ENCODE results near the gene LGALS12. TPM values are rescaled to one million over a fixed set of nuclear protein-coding genes. Genes with fewer than 3 reads are reported as not detected.

The LGALS12 gene
- total RNA-seq, 3 donors from 2014 or later (not counting 1 experiment from before 2014, with no cell fraction given): 0.23 to 1.8 (median 0.38) TPM

- no peaks in the 10 kb centered on the region for H3K4me1 ChIP-seq (ENCODE audit: control insufficient read depth, insufficient read depth, low read length)
- H3K27me3 ChIP-seq (ENCODE audit: control insufficient read depth, insufficient read depth, low read length): no peaks in the 10 kb centered on the region
- no peak overlapping the region for H3K4me3 Mint-ChIP-seq
- no peaks in the 10 kb centered on the region for H3K27me3 Mint-ChIP-seq (ENCODE audit: low read depth in 2 of 2)
- intact Hi-C loops (cut with micrococcal nuclease): no loop called here
- no peaks in the 10 kb centered on the region for H3K36me3 ChIP-seq (ENCODE audit: control insufficient read depth, insufficient read depth, low read length)
- H3K27ac Mint-ChIP-seq: no peak overlapping the region
- H3K4me1 Mint-ChIP-seq: peaks cover 0 to 8% of the 10 kb centered on the region in 2 donors
- no peak overlapping the region for H3K27ac ChIP-seq (ENCODE audit: low read length)
- H3K9me3 Mint-ChIP-seq: no peaks in the 10 kb centered on the region
- no peaks in the 10 kb centered on the region for H3K36me3 Mint-ChIP-seq
- no peaks in the 10 kb centered on the region for H3K9me3 ChIP-seq (ENCODE audit: control insufficient read depth, insufficient read depth, low read length)
- no peak overlapping the region for H3K4me3 ChIP-seq (ENCODE audit: low read length)
- 91% methylated on average over 7 of the region's 7 CpGs for WGBS (ENCODE audit: insufficient coverage)
- no peak for DNase-seq
- ATAC-seq: no peak
- TF ChIP-seq CTCF (IDR thresholded peaks at IDR 0.05): no peak
These were observed 6.9 kb downstream of the LGALS12 start for GRCh38 chr11:63512816-63513215.

GRCh38 chr11:63516109-63516508 is 10.2 kb downstream of the LGALS12 start:
- Histone ChIP-seq H3K27ac (ENCODE audit: low read length) (no peak overlapping the region), H3K36me3 (ENCODE audit: control insufficient read depth, insufficient read depth, low read length) (no peaks in the 10 kb centered on the region), H3K27me3 (ENCODE audit: control insufficient read depth, insufficient read depth, low read length) (no peaks in the 10 kb centered on the region), H3K4me1 (ENCODE audit: control insufficient read depth, insufficient read depth, low read length) (peaks cover 5% of the 10 kb centered on the region), H3K4me3 (ENCODE audit: low read length) (no peak overlapping the region), H3K9me3 (ENCODE audit: control insufficient read depth, insufficient read depth, low read length) (no peaks in the 10 kb centered on the region)
- TF ChIP-seq CTCF (IDR thresholded peaks at IDR 0.05): no peak
- Mint-ChIP-seq H3K4me3 (no peak overlapping the region), H3K9me3 (no peaks in the 10 kb centered on the region), H3K4me1 (peaks cover 9 to 23% of the 10 kb centered on the region in 2 donors), H3K27ac (no peak overlapping the region), H3K36me3 (no peaks in the 10 kb centered on the region), H3K27me3 (ENCODE audit: low read depth in 2 of 2) (no peaks in the 10 kb centered on the region)
- DNase-seq (no peak), ATAC-seq (no peak)
- 94% methylated on average over 6 of the region's 6 CpGs for WGBS (ENCODE audit: insufficient coverage)
- intact Hi-C loops (cut with micrococcal nuclease): no loop called here

GRCh38 chr11:63517156-63517555 is 11.3 kb downstream of the LGALS12 start:
- H3K27me3 ChIP-seq (ENCODE audit: control insufficient read depth, insufficient read depth, low read length): no peaks in the 10 kb centered on the region
- Mint-ChIP-seq H3K4me3 (no peak overlapping the region), H3K9me3 (no peaks in the 10 kb centered on the region), H3K27me3 (ENCODE audit: low read depth in 2 of 2) (no peaks in the 10 kb centered on the region), H3K27ac (peak overlapping the region in 1 of 2 donors; percentile 83), H3K4me1 (peaks cover 9 to 23% of the 10 kb centered on the region in 2 donors), H3K36me3 (no peaks in the 10 kb centered on the region)
- no peaks in the 10 kb centered on the region for H3K9me3 ChIP-seq (ENCODE audit: control insufficient read depth, insufficient read depth, low read length)
- no peak overlapping the region for H3K4me3 ChIP-seq (ENCODE audit: low read length)
- peaks cover 5% of the 10 kb centered on the region for H3K4me1 ChIP-seq (ENCODE audit: control insufficient read depth, insufficient read depth, low read length)
- 95% methylated on average over 3 of the region's 5 CpGs for WGBS (ENCODE audit: insufficient coverage)
- TF ChIP-seq CTCF (IDR thresholded peaks at IDR 0.05): no peak
- H3K27ac ChIP-seq (ENCODE audit: low read length): no peak overlapping the region
- DNase-seq (no peak), ATAC-seq (no peak)
- intact Hi-C loops (cut with micrococcal nuclease): no loop called here
- no peaks in the 10 kb centered on the region for H3K36me3 ChIP-seq (ENCODE audit: control insufficient read depth, insufficient read depth, low read length)

GRCh38 chr11:63518548-63518947 is 12.7 kb downstream of the LGALS12 start:
- H3K4me1 Mint-ChIP-seq: peaks cover 9 to 23% of the 10 kb centered on the region in 2 donors
- H3K4me3 Mint-ChIP-seq: peak overlapping the region; percentile 29
- no peaks in the 10 kb centered on the region for H3K36me3 Mint-ChIP-seq
- no CpG with 5 or more reads among the region's 1 CpG for WGBS (ENCODE audit: insufficient coverage)
- TF ChIP-seq CTCF (IDR thresholded peaks at IDR 0.05): no peak
- DNase-seq: peak in 1 of 2 donors; percentile 44
- H3K9me3 Mint-ChIP-seq: no peaks in the 10 kb centered on the region
- Histone ChIP-seq H3K27me3 (ENCODE audit: control insufficient read depth, insufficient read depth, low read length) (no peaks in the 10 kb centered on the region), H3K27ac (ENCODE audit: low read length) (peak overlapping the region; percentile 30), H3K36me3 (ENCODE audit: control insufficient read depth, insufficient read depth, low read length) (no peaks in the 10 kb centered on the region), H3K9me3 (ENCODE audit: control insufficient read depth, insufficient read depth, low read length) (no peaks in the 10 kb centered on the region), H3K4me1 (ENCODE audit: control insufficient read depth, insufficient read depth, low read length) (peaks cover 5% of the 10 kb centered on the region), H3K4me3 (ENCODE audit: low read length) (no peak overlapping the region)
- ATAC-seq: peak; percentile 81 to 85 (median 83)
- H3K27ac Mint-ChIP-seq: peak overlapping the region; percentile 83 to 90
- intact Hi-C loops (cut with micrococcal nuclease): no loop called here
- no peaks in the 10 kb centered on the region for H3K27me3 Mint-ChIP-seq (ENCODE audit: low read depth in 2 of 2)

All from natural killer cell (primary cell).